ENCODE measurements around the gene OR2T5.
"Not testable (repeated sequence)": the region's sequence is repeated elsewhere in the genome, so short reads cannot be mapped to it uniquely, and the experiment has no call there.

Gene OR2T5

GRCh38 chr1:248507773-248508172 is 19.4 kb downstream of the OR2T5 start, which contains the start of gene OR2G6:
Gene OR2G6 (plus strand): TSS chr1:248508073. CDS start chr1:248521647, 13,574 bp downstream.
- not testable (repeated sequence) for DNase-seq

GRCh38 chr1:248510217-248510616 is 21.8 kb downstream of the OR2T5 start:
- not testable (repeated sequence) for DNase-seq

- no peak for DNase-seq
Measured at GRCh38 chr1:248521856-248522255, 33.5 kb downstream of the OR2T5 start.

GRCh38 chr1:248537449-248537848 is 49.1 kb downstream of the OR2T5 start:
- not testable (repeated sequence) for DNase-seq

Data from central memory CD4-positive, alpha-beta T cell (primary cell).